SK-N-SH (cell line): ENCODE measurements around the gene ZNF814.

Experiments used
- CTCF ChIP-seq: fragments of 200-600 bp; sonication (generic); IDR thresholded peaks from 2 replicates; pipeline ENCODE4 v1.6.1; 2017; ENCODE audit warnings: antibody characterized with exemption, mild to moderate bottlenecking, moderate library complexity
- EZH2phosphoT487 ChIP-seq: fragments of 200-600 bp; sonication (generic); IDR thresholded peaks from 2 replicates; pipeline ENCODE4 v1.6.1; 2017; ENCODE audit warnings: low read depth, mixed run types, mild to moderate bottlenecking, antibody characterized with exemption, moderate library complexity, borderline replicate concordance
- FOXJ3 ChIP-seq: sonication (generic); formaldehyde crosslinking; IDR thresholded peaks from 2 replicates; pipeline ENCODE4 v1.5.1; 2020; ENCODE audit warnings: mild to moderate bottlenecking, missing genetic modification reagents
- RAD21 ChIP-seq: IDR thresholded peaks from 2 replicates; pipeline ENCODE4 v1.6.1; 2012; ENCODE audit warnings: mild to moderate bottlenecking, low read length
- RCOR1 ChIP-seq: fragments of 150-350 bp; IDR thresholded peaks from 2 replicates; pipeline ENCODE4 v1.6.1; 2017; ENCODE audit warnings: antibody characterized with exemption, low read length
- TCF12 ChIP-seq: IDR thresholded peaks from 2 replicates; pipeline ENCODE4 v1.4.0; 2012
- YY1 ChIP-seq: IDR thresholded peaks from 2 replicates; pipeline ENCODE4 v1.4.0; 2012; ENCODE audit warnings: low read depth, mild to moderate bottlenecking
- TF ChIP-seq, protein P1 (sequence below): IDR thresholded peaks from 2 replicates; pipeline ENCODE4 v1.4.0; 2012; ENCODE audit warnings: low read depth

- no peak for TF ChIP-seq TCF12
- TF ChIP-seq CTCF: no peak
- TF ChIP-seq EZH2phosphoT487: no peak
- TF ChIP-seq RAD21: no peak
- no peak for TF ChIP-seq FOXJ3
- no peak for TF ChIP-seq RCOR1
- TF ChIP-seq, protein P1, sequence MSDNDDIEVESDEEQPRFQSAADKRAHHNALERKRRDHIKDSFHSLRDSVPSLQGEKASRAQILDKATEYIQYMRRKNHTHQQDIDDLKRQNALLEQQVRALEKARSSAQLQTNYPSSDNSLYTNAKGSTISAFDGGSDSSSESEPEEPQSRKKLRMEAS: no peak
- no peak for TF ChIP-seq YY1
Measured at GRCh38 chr19:57803265-57803593, 85.6 kb downstream of the ZNF814 start.
